Measurements from ENCODE around the gene SEPTIN2. TPM values are rescaled to one million over a fixed set of nuclear protein-coding genes. Genes with fewer than 3 reads are reported as not detected.
A peak's percentile ranks its signal among the peaks of the same experiment; 100 is the strongest.
"Not testable (repeated sequence)": the region's sequence is repeated elsewhere in the genome, so short reads cannot be mapped to it uniquely, and the experiment has no call there.

Gene SEPTIN2
- total RNA-seq, 1 experiment from 2014 or later = 353 TPM

- H3K36me3 Mint-ChIP-seq; H3K27me3 Mint-ChIP-seq (ENCODE audit: low read depth); ATAC-seq; H3K27ac Mint-ChIP-seq; H3K9me3 Mint-ChIP-seq; H3K4me3 Mint-ChIP-seq; DNase-seq (ENCODE audit: low spot score): not testable (repeated sequence)
- POLR2A ChIA-PET = interaction anchor here (0.7 kb wide), 1 partner anchor 102 kb away, joined by 6 read pairs; no protein-coding TSS in a partner anchor
- CTCF ChIA-PET = interaction anchor here (0.8 to 1.2 kb wide), 2 partner anchors 215 to 310 kb away, joined by 3 to 4 read pairs; no protein-coding TSS in a partner anchor
- peaks cover 19% of the 10 kb centered on the region for H3K4me1 Mint-ChIP-seq
Observed at GRCh38 chr2:241293378-241293797, 22.3 kb upstream of the SEPTIN2 start.

- CTCF ChIA-PET = interaction anchor here (0.6 kb wide), 1 partner anchor 515 kb away, joined by 3 read pairs; no protein-coding TSS in a partner anchor
- Mint-ChIP-seq H3K9me3 (no peaks in the 10 kb centered on the region), H3K27me3 (ENCODE audit: low read depth) (no peaks in the 10 kb centered on the region), H3K4me3 (no peak overlapping the region), H3K4me1 (peaks cover 23% of the 10 kb centered on the region), H3K27ac (no peak overlapping the region; the same call in 1 of the 2 replicates), H3K36me3 (peaks cover 5% of the 10 kb centered on the region; the same call in 1 of the 2 replicates)
- TF ChIP-seq E2F5 (CRISPR knock-in tag; IDR thresholded peaks at IDR 0.05) = no peak
- no peak for TF ChIP-seq JUN (CRISPR knock-in tag; IDR thresholded peaks at IDR 0.05)
- TF ChIP-seq NFE2L1 (CRISPR knock-in tag; IDR thresholded peaks at IDR 0.05) = no peak
- ATAC-seq = peak; percentile 53
- POLR2A ChIA-PET = interaction anchor here (0.6 to 1.0 kb wide), 3 partner anchors 19 to 467 kb away, joined by 4 to 6 read pairs (median 5); no protein-coding TSS in a partner anchor
- DNase-seq (ENCODE audit: low spot score) = no peak
Observed at GRCh38 chr2:241295326-241296095, 20.2 kb upstream of the SEPTIN2 start.

- DNase-seq (ENCODE audit: low spot score) (no peak), ATAC-seq (no peak)
- H3K36me3 Mint-ChIP-seq = peaks cover 5% of the 10 kb centered on the region; the same call in 1 of the 2 replicates
- TF ChIP-seq SMAD4 (CRISPR knock-in tag; IDR thresholded peaks at IDR 0.05) (no peak), E2F4 (CRISPR knock-in tag; IDR thresholded peaks at IDR 0.05; ENCODE audit: borderline replicate concordance, low read depth) (no peak), CTCF (IDR thresholded peaks at IDR 0.05) (no peak), ZNF416 (CRISPR knock-in tag; IDR thresholded peaks at IDR 0.05) (no peak), MAX (CRISPR knock-in tag; IDR thresholded peaks at IDR 0.05) (no peak)
- H3K27me3 Mint-ChIP-seq (ENCODE audit: low read depth) = no peaks in the 10 kb centered on the region
- ChIA-PET POLR2A (no interaction called here), CTCF (no interaction called here)
- H3K9me3 Mint-ChIP-seq = no peaks in the 10 kb centered on the region
- H3K4me1 Mint-ChIP-seq = peaks cover 24% of the 10 kb centered on the region
- no peak overlapping the region for H3K4me3 Mint-ChIP-seq
- 0 out of 2 replicates have a peak overlapping the region, but pooled peaks have one; percentile 37 for H3K27ac Mint-ChIP-seq
Observed at GRCh38 chr2:241296767-241297166, 19.0 kb upstream of the SEPTIN2 start.

- peaks cover 36% of the 10 kb centered on the region for H3K4me1 Mint-ChIP-seq
- DNase-seq (ENCODE audit: low spot score) = no peak
- POLR2A ChIA-PET = no interaction called here
- peak overlapping the region; percentile 83; the same call in 1 of the 2 replicates for H3K27ac Mint-ChIP-seq
- TF ChIP-seq ZMAT4 (CRISPR knock-in tag; IDR thresholded peaks at IDR 0.05) = no peak
- no peak for TF ChIP-seq PRRX2 (CRISPR knock-in tag; IDR thresholded peaks at IDR 0.05)
- ATAC-seq = no peak
- CTCF ChIA-PET = no interaction called here
- peaks cover 5% of the 10 kb centered on the region; the same call in 1 of the 2 replicates for H3K36me3 Mint-ChIP-seq
- H3K27me3 Mint-ChIP-seq (ENCODE audit: low read depth) = no peaks in the 10 kb centered on the region
- H3K9me3 Mint-ChIP-seq = no peaks in the 10 kb centered on the region
- H3K4me3 Mint-ChIP-seq = no peak overlapping the region
Observed at GRCh38 chr2:241298673-241299072, 17.1 kb upstream of the SEPTIN2 start.
